Activated CD4-positive, alpha-beta T cell treated with anti-CD3 and anti-CD28 coated beads, Interleukin-2, amount 10 ng/mL, durations not matched to agents 24 days and 14 days (primary cell): ENCODE data around the gene ZDHHC24. TPM values are rescaled to one million over a fixed set of nuclear protein-coding genes. Genes with fewer than 3 reads are reported as not detected.
"Not testable (repeated sequence)": the region's sequence is repeated elsewhere in the genome, so short reads cannot be mapped to it uniquely, and the experiment has no call there.

ENCODE experiments used
- DNase-seq: peaks from one replicate; pipeline ENCODE4 v3.0.0; 2022
- H3K27ac Mint-ChIP-seq: one replicate; pipeline ENCODE4 v1.8.0; 2022; ENCODE audit warnings: mild to moderate bottlenecking, mixed read lengths
- H3K27me3 Mint-ChIP-seq: one replicate; pipeline ENCODE4 v1.8.0; 2022; ENCODE audit warnings: mixed read lengths
- H3K36me3 Mint-ChIP-seq: one replicate; pipeline ENCODE4 v1.8.0; 2022; ENCODE audit warnings: low read depth, mild to moderate bottlenecking, mixed read lengths
- H3K4me1 Mint-ChIP-seq: one replicate; pipeline ENCODE4 v1.8.0; 2021; ENCODE audit warnings: mixed read lengths
- H3K4me3 Mint-ChIP-seq: one replicate; pipeline ENCODE4 v1.8.0; 2022; ENCODE audit warnings: mild to moderate bottlenecking, moderate library complexity, mixed read lengths
- H3K9me3 Mint-ChIP-seq: one replicate; pipeline ENCODE4 v1.8.0; 2021; ENCODE audit warnings: mixed read lengths
- intact Hi-C: fragments of 100-400 bp; cut with micrococcal nuclease; formaldehyde crosslinking; loops from one replicate; pipeline ENCODE4 v1.15.1; 2023
- total RNA-seq: library from RNA; stranded (reverse); gene quantifications from 2 replicates; pipeline ENCODE4 v1.2.3, GENCODE V29; 2022

ZDHHC24 gene
- total RNA-seq, 1 donor from 2014 or later, result 12.2 TPM

GRCh38 chr11:66546966-66547661 is 1.3 kb upstream of the ZDHHC24 start:
- Mint-ChIP-seq H3K27me3 (peaks cover 13% of the 10 kb centered on the region), H3K4me3 (peak overlapping the region; percentile 89), H3K36me3 (peaks cover 10% of the 10 kb centered on the region), H3K9me3 (no peaks in the 10 kb centered on the region), H3K27ac (no peak overlapping the region), H3K4me1 (peaks cover 17% of the 10 kb centered on the region)
- DNase-seq, result peak; percentile 61
- intact Hi-C loops, result loop anchor here (1.0 to 2.0 kb wide), 4 partner anchors 37 to 131 kb away; partner anchors contain the start of genes BBS1, CCDC87, CCS and DPP3

GRCh38 chr11:66546368-66546965 is 619 bp upstream of the ZDHHC24 start, which contains the start of gene ACTN3:
TSS of gene ACTN3 (plus strand) at chr11:66546903. CDS start at chr11:66546938, 35 bp downstream.
- H3K36me3 Mint-ChIP-seq, result peaks cover 16% of the 10 kb centered on the region
- H3K4me1 Mint-ChIP-seq, result peaks cover 17% of the 10 kb centered on the region
- H3K27ac Mint-ChIP-seq, result peak within 1 kb of the TSS; percentile 79
- peak within 1 kb of the TSS; percentile 89 for H3K4me3 Mint-ChIP-seq
- H3K9me3 Mint-ChIP-seq, result no peaks in the 10 kb centered on the region
- intact Hi-C loops, result loop anchor here (1.0 to 2.0 kb wide), 4 partner anchors 36 to 132 kb away; partner anchors contain the start of genes BBS1, CCDC87, CCS and DPP3
- no peak for DNase-seq
- H3K27me3 Mint-ChIP-seq, result peaks cover 13% of the 10 kb centered on the region

GRCh38 chr11:66544952-66545351 is 896 bp downstream of the ZDHHC24 start:
- intact Hi-C loops, DNase-seq, H3K9me3 Mint-ChIP-seq: not testable (repeated sequence)
- Mint-ChIP-seq H3K36me3 (peaks cover 22% of the 10 kb centered on the region), H3K4me1 (peaks cover 17% of the 10 kb centered on the region), H3K27ac (peak overlapping the region; percentile 80), H3K27me3 (peaks cover 11% of the 10 kb centered on the region), H3K4me3 (peak overlapping the region; percentile 89)

- H3K27me3 Mint-ChIP-seq, result peaks cover 2% of the 10 kb centered on the region
- peaks cover 17% of the 10 kb centered on the region for H3K4me1 Mint-ChIP-seq
- intact Hi-C loops, result no loop called here
- H3K9me3 Mint-ChIP-seq, result no peaks in the 10 kb centered on the region
- peak overlapping the region; percentile 75 for H3K4me3 Mint-ChIP-seq
- peak; percentile 83 for DNase-seq
- peaks cover 25% of the 10 kb centered on the region for H3K36me3 Mint-ChIP-seq
- H3K27ac Mint-ChIP-seq, result peak overlapping the region; percentile 61
Measured at GRCh38 chr11:66543263-66544107, 2.4 kb downstream of the ZDHHC24 start.

GRCh38 chr11:66542362-66542761 is 3.5 kb downstream of the ZDHHC24 start:
- no peaks in the 10 kb centered on the region for H3K9me3 Mint-ChIP-seq
- no peak overlapping the region for H3K4me3 Mint-ChIP-seq
- H3K27ac Mint-ChIP-seq, result peak overlapping the region; percentile 1
- peaks cover 27% of the 10 kb centered on the region for H3K36me3 Mint-ChIP-seq
- no peaks in the 10 kb centered on the region for H3K27me3 Mint-ChIP-seq
- intact Hi-C loops, result no loop called here
- peaks cover 17% of the 10 kb centered on the region for H3K4me1 Mint-ChIP-seq
- no peak for DNase-seq

- H3K9me3 Mint-ChIP-seq, result no peaks in the 10 kb centered on the region
- no peak overlapping the region for H3K4me3 Mint-ChIP-seq
- H3K4me1 Mint-ChIP-seq, result peaks cover 17% of the 10 kb centered on the region
- peaks cover 27% of the 10 kb centered on the region for H3K36me3 Mint-ChIP-seq
- H3K27ac Mint-ChIP-seq, result peak overlapping the region; percentile 1
- H3K27me3 Mint-ChIP-seq, result no peaks in the 10 kb centered on the region
- intact Hi-C loops, result no loop called here
- DNase-seq, result no peak
Measured at GRCh38 chr11:66541892-66542291, 4.0 kb downstream of the ZDHHC24 start.

- H3K9me3 Mint-ChIP-seq, DNase-seq, H3K4me3 Mint-ChIP-seq, H3K27me3 Mint-ChIP-seq, intact Hi-C loops, H3K27ac Mint-ChIP-seq: not testable (repeated sequence)
- peaks cover 35% of the 10 kb centered on the region for H3K36me3 Mint-ChIP-seq
- peaks cover 15% of the 10 kb centered on the region for H3K4me1 Mint-ChIP-seq
Measured at GRCh38 chr11:66540598-66540997, 5.2 kb downstream of the ZDHHC24 start.

- H3K4me1 Mint-ChIP-seq, result peaks cover 12% of the 10 kb centered on the region
- intact Hi-C loops, result no loop called here
- no peak overlapping the region for H3K27ac Mint-ChIP-seq
- no peak overlapping the region for H3K4me3 Mint-ChIP-seq
- peaks cover 38% of the 10 kb centered on the region for H3K36me3 Mint-ChIP-seq
- DNase-seq, result no peak
- no peaks in the 10 kb centered on the region for H3K9me3 Mint-ChIP-seq
- no peaks in the 10 kb centered on the region for H3K27me3 Mint-ChIP-seq
Measured at GRCh38 chr11:66539870-66540213, 6.0 kb downstream of the ZDHHC24 start.

GRCh38 chr11:66539170-66539869 is 6.5 kb downstream of the ZDHHC24 start:
- intact Hi-C loops, result no loop called here
- DNase-seq, result no peak
- Mint-ChIP-seq H3K27ac (no peak overlapping the region), H3K9me3 (no peaks in the 10 kb centered on the region), H3K4me1 (peaks cover 10% of the 10 kb centered on the region), H3K27me3 (no peaks in the 10 kb centered on the region), H3K4me3 (no peak overlapping the region), H3K36me3 (peaks cover 38% of the 10 kb centered on the region)

GRCh38 chr11:66532784-66533183 is 13.1 kb downstream of the ZDHHC24 start:
- H3K27me3 Mint-ChIP-seq, result no peaks in the 10 kb centered on the region
- intact Hi-C loops, result no loop called here
- H3K4me3 Mint-ChIP-seq, result no peak overlapping the region

GRCh38 chr11:66531841-66532240 is 14.0 kb downstream of the ZDHHC24 start:
- H3K36me3 Mint-ChIP-seq, result peaks cover 11% of the 10 kb centered on the region
- no peak overlapping the region for H3K27ac Mint-ChIP-seq
- intact Hi-C loops, result no loop called here
- no peaks in the 10 kb centered on the region for H3K27me3 Mint-ChIP-seq
- H3K9me3 Mint-ChIP-seq, result no peaks in the 10 kb centered on the region
- H3K4me1 Mint-ChIP-seq, result peaks cover 3% of the 10 kb centered on the region
- no peak for DNase-seq
- H3K4me3 Mint-ChIP-seq, result no peak overlapping the region

More at GRCh38 chr11:66532784-66533183, 13.1 kb downstream of the ZDHHC24 start:
- no peaks in the 10 kb centered on the region for H3K9me3 Mint-ChIP-seq
- peaks cover 3% of the 10 kb centered on the region for H3K4me1 Mint-ChIP-seq
- no peak overlapping the region for H3K27ac Mint-ChIP-seq
- H3K36me3 Mint-ChIP-seq, result peaks cover 11% of the 10 kb centered on the region
- no peak for DNase-seq

- no peak overlapping the region for H3K27ac Mint-ChIP-seq
- DNase-seq, result no peak
- H3K4me1 Mint-ChIP-seq, result peaks cover 3% of the 10 kb centered on the region
- intact Hi-C loops, result no loop called here
- H3K27me3 Mint-ChIP-seq, result no peaks in the 10 kb centered on the region
- H3K36me3 Mint-ChIP-seq, result peaks cover 9% of the 10 kb centered on the region
- H3K4me3 Mint-ChIP-seq, result no peak overlapping the region
- no peaks in the 10 kb centered on the region for H3K9me3 Mint-ChIP-seq
Measured at GRCh38 chr11:66530927-66531709, 14.7 kb downstream of the ZDHHC24 start.

GRCh38 chr11:66529655-66530054 is 16.2 kb downstream of the ZDHHC24 start:
- Mint-ChIP-seq H3K4me3 (no peak overlapping the region), H3K27ac (no peak overlapping the region), H3K27me3 (no peaks in the 10 kb centered on the region), H3K36me3 (peaks cover 3% of the 10 kb centered on the region), H3K4me1 (peaks cover 6% of the 10 kb centered on the region), H3K9me3 (no peaks in the 10 kb centered on the region)
- DNase-seq, result no peak
- intact Hi-C loops, result no loop called here
